Activated CD4-positive, alpha-beta T cell treated with anti-CD3 and anti-CD28 coated beads, Interleukin-2, amount 50 U/mL, for 4 hours (primary cell): ENCODE data around the gene FBXW11.

Experiments used
- DNase-seq, 2 experiments: peaks; one replicate each; pipeline ENCODE4 v3.0.0-alpha.2; 2020

The FBXW11 gene

GRCh38 chr5:172015346-172015745 lies 8.9 kb upstream of the FBXW11 start:
- DNase-seq, result no peak

GRCh38 chr5:172010278-172010677 lies 3.8 kb upstream of the FBXW11 start:
- DNase-seq, result no peak

DNA sequence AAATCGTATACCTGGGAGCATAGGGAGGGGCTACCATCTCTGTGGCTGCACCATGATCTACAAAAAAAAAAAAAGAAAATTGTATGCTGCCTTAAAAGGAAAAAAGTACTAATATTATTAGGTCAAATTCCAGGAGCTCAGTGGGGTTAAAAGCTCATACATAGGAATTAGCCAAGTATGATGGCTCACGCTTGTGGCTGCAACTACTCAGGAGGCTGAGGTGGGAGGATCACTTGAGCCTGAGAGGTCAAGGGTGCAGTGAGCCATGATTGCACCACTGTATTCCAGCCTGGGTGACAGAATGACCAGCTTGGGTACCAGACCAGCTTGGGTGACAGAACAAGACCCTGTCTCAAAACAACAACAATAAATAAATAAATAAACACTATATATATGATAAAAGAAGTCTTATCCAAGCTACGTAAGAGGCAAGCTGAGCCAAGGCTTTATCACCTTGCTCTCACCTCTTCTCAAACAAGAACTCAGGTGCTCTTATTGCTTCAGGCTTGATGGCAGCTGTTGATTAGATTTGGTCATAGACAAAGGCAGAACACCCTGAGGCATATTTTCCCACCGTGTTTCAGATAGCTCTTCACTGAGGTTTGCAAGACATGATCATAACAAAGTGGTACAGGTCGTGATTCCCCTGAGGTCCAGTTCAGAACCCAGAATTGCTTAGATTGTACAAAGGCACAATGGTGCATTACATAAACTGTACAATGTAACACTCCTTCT lies 3.3 kb upstream of the FBXW11 start:
- no peak for DNase-seq

- DNase-seq, result no peak
These were observed 2.3 kb upstream of the FBXW11 start for GRCh38 chr5:172008689-172009141.

DNA sequence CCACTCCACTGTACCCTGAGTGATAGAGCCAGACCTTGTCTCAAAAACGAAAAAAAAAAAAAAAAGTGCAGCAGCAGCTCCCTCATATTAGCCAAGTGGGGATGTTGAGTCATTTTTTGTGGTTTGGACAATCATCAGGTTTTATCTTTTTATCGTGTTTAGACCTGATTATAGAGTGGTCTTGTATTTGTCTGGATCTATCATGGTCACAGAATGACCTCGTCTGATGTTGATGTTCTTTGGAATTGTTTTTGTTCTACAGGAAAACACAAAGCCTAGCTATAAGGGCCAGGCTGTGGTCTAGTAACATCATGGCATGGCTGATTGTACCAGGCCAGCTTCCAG lies 1.6 kb upstream of the FBXW11 start:
- DNase-seq, result no peak

DNA sequence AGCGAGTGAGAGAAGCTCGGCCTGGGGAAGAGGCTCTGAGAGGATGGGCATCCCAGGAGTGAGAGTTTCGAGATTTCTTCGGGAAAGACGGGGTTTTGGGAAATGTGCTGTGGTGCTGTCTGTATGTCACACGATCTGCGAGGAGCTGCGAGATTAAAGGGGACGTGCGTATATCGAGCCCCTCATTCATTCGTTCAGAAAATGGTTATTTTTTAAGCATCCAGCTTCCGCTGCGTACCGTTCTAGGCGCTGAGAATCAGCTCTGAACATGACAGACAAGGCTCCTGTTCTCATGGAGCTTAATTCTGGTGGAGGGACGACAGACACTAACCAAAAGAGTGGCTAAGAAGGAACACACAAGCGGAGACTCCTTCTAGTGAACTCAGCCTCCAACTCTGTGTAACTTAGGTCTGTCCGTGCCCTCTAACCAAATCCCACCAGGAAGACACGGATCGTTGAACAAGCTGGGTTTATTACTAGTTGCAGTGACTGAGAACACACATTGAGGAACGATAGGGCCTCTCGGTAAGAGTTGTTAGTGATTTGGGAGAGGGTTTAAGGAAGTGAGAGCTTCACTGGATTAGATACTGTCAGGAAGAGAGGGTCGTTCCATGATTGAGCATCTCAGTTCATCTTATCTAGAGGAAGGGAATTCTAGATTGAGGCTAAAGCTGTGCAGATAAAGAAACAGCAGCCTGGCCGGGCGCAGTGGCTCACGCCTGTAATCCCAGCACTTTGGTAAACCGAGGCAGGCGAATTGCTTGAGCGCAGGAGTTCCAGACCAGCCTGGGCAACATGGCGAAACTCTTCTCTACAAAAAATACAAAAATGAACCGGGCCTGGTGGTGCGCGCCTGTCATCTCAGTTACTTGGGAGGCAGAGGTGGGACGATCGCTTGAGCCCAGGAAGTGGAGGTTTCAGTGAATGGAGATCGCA lies 1.0 kb upstream of the FBXW11 start:
- DNase-seq, result no peak

DNA sequence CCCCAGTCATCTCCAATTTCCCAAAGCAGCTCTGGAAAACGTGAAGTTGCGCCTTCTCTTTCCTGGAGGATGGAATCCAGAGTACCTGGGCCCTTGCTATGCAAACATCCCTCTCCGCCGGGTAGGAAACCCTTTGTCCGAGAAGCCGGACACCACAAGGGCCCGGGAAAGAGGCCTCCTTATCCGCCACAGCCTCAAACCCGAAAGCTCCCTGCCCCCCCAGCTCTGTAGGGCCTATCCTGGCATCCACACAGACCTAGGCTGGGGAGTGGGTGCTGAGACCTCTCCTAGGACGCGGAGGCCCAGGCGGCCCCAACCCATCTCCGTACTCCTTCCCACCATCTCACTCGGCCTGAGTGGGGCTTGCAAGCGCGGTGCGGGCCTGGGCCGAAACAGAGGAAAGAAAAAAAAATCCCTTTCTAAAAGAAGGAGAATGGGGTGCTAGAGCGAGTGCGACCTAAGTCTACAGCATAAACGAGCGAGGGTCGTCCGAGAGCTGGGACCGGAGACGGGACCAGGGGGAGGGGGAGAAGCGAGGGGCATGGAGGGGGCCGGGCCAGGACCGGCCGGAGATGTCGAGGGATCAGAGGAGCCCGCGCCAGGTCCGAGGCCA lies 624 bp downstream of the FBXW11 start:
- DNase-seq, result peak; percentile 5 to 16

DNA sequence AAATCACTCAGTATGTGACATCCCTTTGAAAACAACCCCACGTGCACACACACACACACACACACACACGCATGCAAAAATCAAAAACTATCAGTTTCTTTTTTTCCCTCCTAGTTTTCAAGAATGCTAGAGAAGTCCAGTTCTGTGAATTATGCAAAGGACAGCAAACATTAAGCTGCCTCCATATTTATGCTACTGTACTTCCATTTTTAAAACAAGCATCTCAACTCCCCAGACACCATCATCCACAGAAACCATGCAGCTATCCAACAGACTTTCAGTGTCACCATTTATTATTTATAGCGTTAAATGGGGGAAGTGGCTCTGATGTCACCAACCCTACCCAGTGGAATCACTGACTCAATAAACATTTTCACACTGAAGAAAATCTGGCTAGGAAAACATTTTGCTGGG lies 1.6 kb downstream of the FBXW11 start:
- peak; percentile 8 to 41 for DNase-seq

GRCh38 chr5:172003746-172004145 lies 2.7 kb downstream of the FBXW11 start:
- DNase-seq, result no peak

DNA sequence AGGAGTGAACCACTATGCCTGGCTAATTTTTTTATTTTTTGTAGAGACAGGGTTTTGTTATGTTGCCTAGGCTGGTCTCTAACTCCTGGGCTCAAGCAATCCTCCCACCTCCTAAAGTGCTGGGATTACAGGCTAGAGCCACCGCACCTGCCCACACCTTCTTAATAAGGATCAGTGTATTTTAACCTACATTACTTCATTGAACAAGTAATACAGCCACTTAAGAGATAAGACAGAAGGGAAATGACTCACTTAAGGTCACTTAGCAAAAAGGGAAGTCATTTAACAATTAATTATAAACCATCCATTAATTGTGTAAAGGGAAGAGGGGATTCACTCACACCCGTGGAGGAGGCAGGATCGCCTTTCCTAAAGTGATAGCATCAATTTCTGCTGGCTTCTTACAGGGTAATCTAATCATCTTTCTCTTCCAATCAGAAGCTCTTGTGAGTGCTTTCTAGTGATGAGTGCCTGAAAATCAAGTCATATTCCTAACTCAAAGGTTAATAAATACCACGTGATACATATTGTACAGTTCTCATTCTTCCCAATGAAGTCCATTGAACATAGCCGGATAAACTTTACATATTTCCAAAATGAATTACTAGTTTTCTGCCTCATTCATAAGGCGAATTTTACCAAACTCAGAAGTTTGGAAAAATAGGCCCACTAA lies 3.5 kb downstream of the FBXW11 start:
- no peak for DNase-seq

- no peak for DNase-seq
These were observed 4.1 kb downstream of the FBXW11 start for GRCh38 chr5:172002310-172002709.

GRCh38 chr5:171999877-172000276 lies 6.6 kb downstream of the FBXW11 start:
- DNase-seq, result no peak

DNA sequence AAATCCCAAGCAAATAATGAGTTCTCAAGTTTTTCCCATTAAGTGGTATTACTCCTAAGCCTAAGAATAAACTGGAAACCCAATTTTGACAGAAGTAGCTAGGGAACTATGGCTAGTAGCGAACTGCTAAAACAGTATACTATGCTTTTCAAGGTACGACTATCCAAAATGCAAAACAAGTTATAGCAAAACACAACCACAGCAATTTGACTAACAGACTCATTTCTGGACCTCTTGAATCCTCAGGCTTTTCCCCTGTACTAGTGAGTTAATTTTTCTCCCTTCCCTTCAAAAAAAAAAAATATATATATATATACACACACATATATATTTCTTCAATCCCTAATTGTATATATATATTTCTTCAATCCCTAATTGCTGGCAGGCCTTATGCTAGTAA lies 7.3 kb downstream of the FBXW11 start:
- DNase-seq, result no peak

DNA sequence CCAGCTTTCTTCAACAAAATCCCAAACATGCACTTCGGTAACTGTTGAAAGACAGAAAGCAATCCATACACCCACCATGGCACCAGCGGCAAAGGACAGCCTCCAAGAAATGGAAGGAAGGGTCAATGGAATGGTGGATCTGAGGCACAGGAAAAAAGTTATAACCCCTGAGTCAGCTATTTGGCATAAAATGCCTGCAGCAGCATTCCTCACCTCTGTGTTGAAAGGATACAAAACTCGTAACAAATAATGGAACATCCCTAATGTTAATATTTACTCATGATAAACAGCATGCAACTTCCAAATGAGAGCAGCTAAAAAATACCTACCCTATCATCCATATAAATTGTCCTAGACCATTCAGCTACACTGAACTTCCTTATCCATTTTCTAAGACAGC lies 9.4 kb downstream of the FBXW11 start:
- no peak for DNase-seq

DNA sequence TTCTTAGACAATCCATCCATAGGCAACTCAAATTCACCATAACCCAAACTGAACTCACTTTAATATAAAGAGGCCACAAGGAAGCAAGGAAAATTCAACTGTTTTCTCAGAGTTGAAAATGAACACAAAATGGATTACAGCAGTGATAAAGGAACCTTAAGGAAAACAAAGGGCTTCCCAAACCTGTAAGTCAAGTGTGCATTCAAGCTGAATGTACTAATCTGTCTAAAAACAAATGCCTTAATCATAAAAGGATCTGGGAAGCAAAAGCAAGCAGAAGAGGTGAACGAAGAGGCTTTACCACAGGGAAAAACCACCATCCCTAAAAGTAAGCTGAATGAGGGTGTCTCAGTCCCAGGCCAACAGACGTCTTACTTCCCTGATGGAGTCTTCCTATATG lies 13.6 kb downstream of the FBXW11 start:
- no peak for DNase-seq

DNA sequence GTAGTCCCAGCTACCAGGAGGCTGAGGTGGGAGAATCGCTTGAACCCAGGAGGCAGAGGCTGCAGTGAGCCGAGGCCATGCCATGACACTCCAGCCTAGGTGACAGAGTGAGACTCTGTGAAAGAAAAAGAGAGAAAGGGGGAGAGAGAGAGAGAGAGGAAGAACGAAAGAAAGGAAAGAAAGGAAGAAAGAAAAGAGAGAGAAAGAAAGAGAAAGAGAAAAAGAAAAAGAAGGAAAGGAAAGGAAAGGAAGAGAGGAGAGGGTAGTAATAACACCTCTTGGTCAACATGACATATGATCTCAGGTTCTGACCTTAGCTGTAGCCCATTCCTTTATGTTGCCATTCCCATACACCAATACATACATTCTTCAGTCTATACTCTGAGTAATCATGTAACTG lies 14.1 kb downstream of the FBXW11 start:
- DNase-seq, result no peak

- DNase-seq, result no peak
These were observed 15.8 kb downstream of the FBXW11 start for GRCh38 chr5:171990713-171991015.

- DNase-seq, result no peak
These were observed 16.3 kb downstream of the FBXW11 start for GRCh38 chr5:171989946-171990712.

DNA sequence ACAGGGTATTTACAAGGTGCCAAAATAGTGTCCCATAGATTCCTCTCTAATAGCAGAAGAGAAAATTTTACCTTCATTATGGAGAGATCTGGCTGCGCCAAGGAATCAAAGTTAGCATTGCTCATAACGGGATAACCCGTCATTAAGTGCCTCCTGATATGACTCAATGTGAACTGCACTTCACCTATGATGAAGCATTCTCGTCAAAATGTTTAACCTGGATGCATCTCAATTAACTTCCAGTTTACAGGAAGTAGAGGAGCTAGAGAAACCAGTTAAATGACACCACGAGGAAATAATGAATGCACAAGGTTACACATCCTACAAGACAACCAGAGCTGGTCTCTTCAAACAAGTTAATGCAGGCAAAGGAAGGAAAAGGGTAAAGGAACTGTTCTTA lies 17.2 kb downstream of the FBXW11 start:
- DNase-seq, result no peak

- DNase-seq, result no peak
These were observed 19.7 kb downstream of the FBXW11 start for GRCh38 chr5:171986772-171987171.

DNA sequence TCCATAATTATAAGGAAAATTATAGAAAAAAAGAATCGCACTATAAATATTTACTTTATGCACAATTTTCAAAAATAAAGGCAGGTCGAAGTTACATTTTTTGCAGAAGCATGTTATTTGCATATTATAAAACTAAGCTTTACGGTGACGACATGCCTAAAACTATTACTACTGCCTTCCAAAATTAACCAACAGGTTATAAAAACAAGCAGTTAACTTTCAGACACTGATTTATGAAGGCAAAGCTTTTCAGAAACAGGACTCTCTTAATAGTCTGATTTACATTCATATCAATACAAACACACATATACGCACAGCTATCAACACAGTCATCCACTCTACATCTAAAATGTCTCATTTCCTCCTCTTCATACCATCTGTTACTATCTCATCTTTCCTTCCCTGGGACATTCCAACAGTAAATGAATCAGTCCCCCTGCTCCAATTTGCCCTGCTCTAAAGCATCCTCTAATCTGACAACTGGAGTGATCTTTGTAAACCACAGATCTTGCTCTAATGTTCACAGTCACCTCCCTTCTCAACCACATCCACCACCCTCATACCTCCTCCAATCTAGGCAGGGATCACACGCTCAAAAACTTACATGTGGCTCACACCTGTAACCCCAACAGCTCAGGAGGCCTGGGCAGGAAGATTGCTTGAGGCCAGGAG lies 21.6 kb downstream of the FBXW11 start:
- DNase-seq, result no peak

GRCh38 chr5:171981847-171982246 lies 24.6 kb downstream of the FBXW11 start:
- no peak for DNase-seq
